Progenitor cell of endocrine pancreas (in vitro differentiated cells): Measurements from ENCODE around the gene ECT2. TPM values are rescaled to one million over a fixed set of nuclear protein-coding genes. Genes with fewer than 3 reads are reported as not detected.

Source experiments
- DNase-seq: peaks from one replicate; pipeline ENCODE4 v3.0.0; 2021; ENCODE audit warnings: low spot score; ENCODE audit not compliant: unreplicated experiment
- H3K27ac Mint-ChIP-seq: 2 replicates; pipeline ENCODE4 v1.8.0; 2021; ENCODE audit warnings: mild to moderate bottlenecking, moderate library complexity, mixed read lengths
- H3K27me3 Mint-ChIP-seq: 2 replicates; pipeline ENCODE4 v1.8.0; 2021; ENCODE audit warnings: mixed read lengths
- H3K36me3 Mint-ChIP-seq: 2 replicates; pipeline ENCODE4 v1.8.0; 2022; ENCODE audit warnings: mixed read lengths; ENCODE audit not compliant: insufficient read depth
- H3K4me1 Mint-ChIP-seq: 2 replicates; pipeline ENCODE4 v1.8.0; 2021; ENCODE audit warnings: low read depth, mixed read lengths
- H3K4me3 Mint-ChIP-seq: 2 replicates; pipeline ENCODE4 v1.8.0; 2021; ENCODE audit warnings: low read depth, mild to moderate bottlenecking, moderate library complexity, mixed read lengths
- H3K9me3 Mint-ChIP-seq: 2 replicates; pipeline ENCODE4 v1.8.0; 2021; ENCODE audit warnings: low read depth, mixed read lengths
- CTCF ChIP-seq: fragments of 200-600 bp; sonication (generic); IDR thresholded peaks from one replicate; pipeline ENCODE4 v1.5.0; 2021; ENCODE audit warnings: antibody characterized with exemption, mild to moderate bottlenecking; ENCODE audit not compliant: unreplicated experiment
- total RNA-seq: library from RNA; stranded (reverse); gene quantifications from 2 replicates; pipeline ENCODE4 v1.2.1, GENCODE V29; 2021

Gene ECT2
- total RNA-seq, 1 donor from 2014 or later = 45.4 TPM

GRCh38 chr3:172777901-172778300 is 27.4 kb downstream of the ECT2 start:
- Mint-ChIP-seq H3K4me1 (no peaks in the 10 kb centered on the region), H3K36me3 (peaks cover 18% of the 10 kb centered on the region), H3K9me3 (no peaks in the 10 kb centered on the region), H3K27ac (no peak overlapping the region), H3K4me3 (no peak overlapping the region), H3K27me3 (no peaks in the 10 kb centered on the region)
- no peak for TF ChIP-seq CTCF
- DNase-seq = no peak

- TF ChIP-seq CTCF = no peak
- peaks cover 10% of the 10 kb centered on the region for H3K36me3 Mint-ChIP-seq
Measured at GRCh38 chr3:172782235-172782634, 31.7 kb downstream of the ECT2 start.

GRCh38 chr3:172786036-172786435 is 35.5 kb downstream of the ECT2 start:
- no peak for TF ChIP-seq CTCF
- Mint-ChIP-seq H3K9me3 (no peaks in the 10 kb centered on the region), H3K27me3 (no peaks in the 10 kb centered on the region), H3K4me1 (no peaks in the 10 kb centered on the region), H3K36me3 (peaks cover 19% of the 10 kb centered on the region), H3K27ac (no peak overlapping the region), H3K4me3 (no peak overlapping the region)
- no peak for DNase-seq

More at GRCh38 chr3:172782235-172782634, 31.7 kb downstream of the ECT2 start:
- H3K9me3 Mint-ChIP-seq = no peaks in the 10 kb centered on the region
- no peak overlapping the region for H3K27ac Mint-ChIP-seq
- H3K27me3 Mint-ChIP-seq = no peaks in the 10 kb centered on the region
- H3K4me3 Mint-ChIP-seq = no peak overlapping the region
- DNase-seq = no peak
- H3K4me1 Mint-ChIP-seq = no peaks in the 10 kb centered on the region

- Mint-ChIP-seq H3K4me1 (no peaks in the 10 kb centered on the region), H3K9me3 (no peaks in the 10 kb centered on the region), H3K27me3 (no peaks in the 10 kb centered on the region), H3K27ac (no peak overlapping the region), H3K4me3 (no peak overlapping the region), H3K36me3 (peaks cover 22% of the 10 kb centered on the region)
- no peak for DNase-seq
- TF ChIP-seq CTCF = no peak
Measured at GRCh38 chr3:172787019-172787418, 36.5 kb downstream of the ECT2 start.

GRCh38 chr3:172787746-172788145 is 37.2 kb downstream of the ECT2 start:
- H3K4me1 Mint-ChIP-seq = no peaks in the 10 kb centered on the region
- no peaks in the 10 kb centered on the region for H3K27me3 Mint-ChIP-seq
- no peak for TF ChIP-seq CTCF
- DNase-seq = no peak
- H3K36me3 Mint-ChIP-seq = peaks cover 24% of the 10 kb centered on the region
- no peaks in the 10 kb centered on the region for H3K9me3 Mint-ChIP-seq
- no peak overlapping the region for H3K27ac Mint-ChIP-seq
- H3K4me3 Mint-ChIP-seq = no peak overlapping the region
